DMS53 (cell line): Measurements from ENCODE around the gene NDUFS6.
A peak's percentile ranks its signal among the peaks of the same experiment; 100 is the strongest.

Experiments used
- DNase-seq: peaks from one replicate; lab custom pipeline; 2025; lab: John Stamatoyannopoulos, UW

Gene NDUFS6

DNA sequence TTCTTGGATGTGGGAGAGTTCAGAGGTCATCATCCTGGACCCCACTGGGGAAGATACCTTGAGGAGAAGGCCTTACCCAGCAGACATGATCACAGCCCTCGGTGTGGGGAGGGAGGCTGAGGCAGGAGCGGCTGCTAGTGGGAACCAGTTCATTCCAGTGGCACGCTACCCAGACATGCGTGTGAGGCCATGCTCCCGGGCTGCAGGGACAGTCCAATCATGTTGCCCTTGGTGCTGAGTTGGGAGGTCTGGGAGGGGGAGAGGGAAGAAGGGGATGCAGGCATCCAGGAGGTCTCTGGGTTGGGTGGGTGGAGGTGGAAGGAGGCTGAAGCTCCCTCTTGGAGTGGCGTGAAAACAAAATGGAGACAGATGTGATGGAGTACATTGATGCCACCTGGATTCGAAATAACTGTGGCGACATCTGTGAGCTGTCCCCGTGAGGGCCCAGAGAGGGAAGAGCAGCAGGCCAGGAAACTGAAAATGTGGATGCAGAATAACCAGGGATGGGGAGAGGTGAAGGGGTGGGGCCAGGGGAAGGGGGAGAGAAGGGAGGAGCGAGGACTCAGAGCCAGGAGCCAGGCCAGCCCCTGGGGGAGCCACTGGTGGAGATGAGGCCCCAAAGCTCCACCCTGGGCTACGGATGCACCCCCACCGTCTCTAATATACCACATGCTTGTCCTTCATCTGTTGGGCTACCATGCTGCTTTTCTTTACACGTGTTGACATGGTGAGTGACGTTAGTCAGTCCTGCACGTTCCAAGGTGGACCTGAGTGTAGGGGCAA, 16.2 kb downstream of the NDUFS6 start:
- no peak for DNase-seq

DNA sequence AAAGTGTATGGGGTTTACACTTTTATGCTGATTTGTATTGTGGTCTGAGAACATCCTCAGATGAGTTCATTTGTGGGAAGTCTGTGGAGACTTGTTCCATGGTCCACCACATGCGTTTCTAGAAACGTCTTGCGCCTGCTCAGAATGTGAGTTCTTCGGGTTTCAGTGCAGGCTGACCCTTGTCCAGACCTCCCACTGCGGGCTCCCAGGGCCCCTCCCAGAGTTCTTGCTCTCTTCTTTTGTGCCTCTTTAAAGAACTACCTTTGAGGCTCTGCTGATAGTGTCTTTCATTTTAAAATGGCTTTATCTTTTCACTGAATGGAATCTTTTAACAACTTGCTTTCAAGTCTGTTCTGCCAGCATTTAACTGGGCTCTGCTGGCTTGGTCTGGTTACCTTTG, 17.6 kb downstream of the NDUFS6 start:
- DNase-seq = no peak

DNA sequence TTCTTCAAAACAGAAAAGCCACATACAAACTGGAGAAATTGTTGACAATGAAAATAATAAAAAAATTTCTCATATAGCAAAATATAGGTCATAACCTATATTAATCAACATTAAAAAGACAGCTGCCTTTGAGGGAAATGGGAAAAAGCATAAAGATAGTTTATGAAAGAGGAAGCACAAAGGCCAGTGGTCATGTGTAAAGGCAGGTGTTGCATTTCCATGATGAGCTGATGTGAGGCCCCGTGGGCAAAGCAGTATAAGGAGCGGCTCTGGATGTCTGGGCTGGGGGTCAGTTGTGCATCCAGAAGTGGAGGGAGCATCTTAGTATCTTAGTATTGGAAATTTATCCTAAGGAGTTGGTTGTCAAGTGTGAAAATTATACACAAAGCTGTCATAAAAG, 18.3 kb downstream of the NDUFS6 start:
- no peak for DNase-seq

DNA sequence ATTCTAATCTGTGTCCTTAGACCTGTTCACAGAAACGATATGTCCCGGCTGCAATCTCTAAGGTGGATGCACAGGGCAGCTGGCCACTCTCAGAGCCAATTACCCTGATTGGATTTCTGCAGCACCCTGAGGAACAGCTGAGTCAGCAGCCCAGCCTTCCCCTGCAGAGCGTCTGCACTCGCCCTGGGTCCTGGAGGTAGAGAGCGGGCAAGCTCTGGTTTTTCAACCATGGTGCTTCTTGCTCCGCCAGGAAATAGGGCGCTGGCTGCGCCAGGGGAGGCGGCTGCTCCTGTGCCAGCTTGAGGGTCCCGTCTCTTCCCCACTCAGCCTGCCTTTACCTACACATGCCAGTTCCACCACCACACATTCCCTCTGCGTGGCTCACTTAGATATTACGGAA, 19.2 kb downstream of the NDUFS6 start:
- no peak for DNase-seq

DNA sequence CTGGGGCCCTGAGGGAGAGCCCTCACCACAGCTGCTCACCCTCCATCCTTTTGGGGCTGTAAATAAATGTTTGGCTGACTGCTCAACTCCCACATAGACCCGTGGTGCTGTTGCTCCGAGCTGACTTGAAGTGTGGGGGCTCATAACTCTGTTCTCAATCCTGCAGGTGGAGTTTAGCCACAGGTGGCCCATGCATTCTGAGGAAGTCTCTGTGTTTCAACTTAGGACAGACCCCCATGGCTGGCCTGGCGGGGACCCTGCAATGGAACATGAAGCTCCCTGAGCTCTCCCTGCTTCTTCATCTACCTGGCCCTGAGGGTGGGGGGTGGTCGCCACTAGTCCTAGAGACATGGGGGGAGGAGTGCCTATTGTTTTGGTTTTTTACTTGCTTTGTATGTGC, 19.7 kb downstream of the NDUFS6 start:
- no peak for DNase-seq

DNA sequence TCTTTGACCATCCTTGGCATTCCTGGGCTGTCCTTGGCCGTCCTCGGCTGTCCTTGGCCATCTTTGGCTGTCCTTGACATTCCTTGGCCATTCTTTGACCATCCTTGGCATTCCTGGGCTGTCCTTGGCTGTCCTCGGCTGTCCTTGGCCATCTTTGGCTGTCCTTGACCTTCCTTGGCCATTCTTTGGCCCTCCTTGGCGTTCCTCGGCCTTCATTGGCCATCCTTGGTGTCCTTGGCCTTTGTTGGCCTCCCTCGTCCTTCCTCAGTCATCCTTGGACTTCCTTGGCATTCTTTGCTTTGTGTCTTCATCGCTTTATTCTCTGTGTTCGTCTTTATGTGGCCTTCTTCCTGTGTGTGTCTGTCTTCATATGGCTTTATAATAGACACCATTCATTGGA, 20.7 kb downstream of the NDUFS6 start:
- no peak for DNase-seq

DNA sequence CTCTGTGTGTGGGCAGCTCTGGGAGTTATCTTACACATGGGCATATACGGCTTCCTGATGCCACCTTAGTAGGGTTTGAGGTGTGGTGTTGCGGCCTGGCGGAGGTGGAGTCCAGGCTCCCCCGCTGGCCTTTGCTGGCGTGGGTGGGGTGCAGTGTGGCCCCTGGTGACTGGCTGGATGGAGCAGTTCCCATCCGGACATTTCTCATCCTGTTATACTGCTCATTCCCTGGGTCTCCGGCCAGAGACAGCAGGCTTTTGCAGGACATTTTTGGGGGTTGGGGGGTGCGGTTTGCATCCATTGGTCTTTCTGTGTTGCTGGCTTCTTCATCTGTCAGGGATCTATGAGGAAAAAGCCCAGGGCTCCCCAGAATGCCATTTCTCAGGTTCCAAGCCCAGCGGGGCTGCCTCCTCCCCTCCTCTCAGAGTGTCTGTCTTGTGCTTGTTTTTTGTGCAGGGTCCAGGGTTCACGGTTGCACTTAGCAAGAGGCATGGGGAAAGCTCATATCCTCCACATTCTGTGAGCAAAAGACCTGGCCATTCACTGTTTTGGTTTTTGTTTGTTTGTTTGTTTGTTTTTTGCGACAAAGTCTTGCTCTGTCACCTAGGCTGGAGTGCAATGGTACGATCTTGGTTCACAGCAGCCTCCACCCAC, 22.3 kb downstream of the NDUFS6 start:
- no peak for DNase-seq

DNA sequence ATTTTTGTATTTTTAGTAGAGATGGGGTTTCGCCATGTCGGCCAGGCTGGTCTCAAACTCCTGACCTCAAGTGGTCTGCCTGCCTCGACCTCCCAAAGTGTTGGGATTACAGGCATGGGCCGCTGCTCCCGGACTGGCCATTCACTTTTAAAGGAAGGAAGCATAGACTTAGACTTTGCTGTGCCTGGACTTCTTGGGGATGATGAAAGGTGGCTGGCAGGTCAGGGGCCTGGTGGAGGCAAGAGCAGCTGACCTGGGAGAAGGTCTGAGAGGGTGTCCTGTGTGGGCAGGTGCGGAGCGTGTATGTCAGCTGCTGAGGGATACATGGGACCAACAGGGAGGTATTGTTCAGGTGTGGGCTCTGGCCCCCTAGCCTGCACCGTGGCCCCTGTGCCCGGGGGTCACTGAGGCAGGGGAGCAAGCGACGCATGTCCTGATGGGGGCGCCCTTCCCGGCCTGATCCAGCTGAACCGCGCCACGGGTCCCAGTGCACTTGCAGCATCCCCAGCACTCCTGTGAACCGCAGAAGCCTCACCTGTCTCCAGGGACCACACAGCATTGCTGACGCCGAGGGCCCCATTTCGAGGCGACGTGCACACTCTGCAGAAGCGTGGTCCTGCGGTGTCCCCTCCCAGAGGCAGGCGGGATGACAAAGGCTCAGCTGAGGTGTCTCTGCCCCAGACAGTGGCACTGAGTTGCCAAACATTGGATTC, 23.1 kb downstream of the NDUFS6 start:
- DNase-seq = no peak

DNA sequence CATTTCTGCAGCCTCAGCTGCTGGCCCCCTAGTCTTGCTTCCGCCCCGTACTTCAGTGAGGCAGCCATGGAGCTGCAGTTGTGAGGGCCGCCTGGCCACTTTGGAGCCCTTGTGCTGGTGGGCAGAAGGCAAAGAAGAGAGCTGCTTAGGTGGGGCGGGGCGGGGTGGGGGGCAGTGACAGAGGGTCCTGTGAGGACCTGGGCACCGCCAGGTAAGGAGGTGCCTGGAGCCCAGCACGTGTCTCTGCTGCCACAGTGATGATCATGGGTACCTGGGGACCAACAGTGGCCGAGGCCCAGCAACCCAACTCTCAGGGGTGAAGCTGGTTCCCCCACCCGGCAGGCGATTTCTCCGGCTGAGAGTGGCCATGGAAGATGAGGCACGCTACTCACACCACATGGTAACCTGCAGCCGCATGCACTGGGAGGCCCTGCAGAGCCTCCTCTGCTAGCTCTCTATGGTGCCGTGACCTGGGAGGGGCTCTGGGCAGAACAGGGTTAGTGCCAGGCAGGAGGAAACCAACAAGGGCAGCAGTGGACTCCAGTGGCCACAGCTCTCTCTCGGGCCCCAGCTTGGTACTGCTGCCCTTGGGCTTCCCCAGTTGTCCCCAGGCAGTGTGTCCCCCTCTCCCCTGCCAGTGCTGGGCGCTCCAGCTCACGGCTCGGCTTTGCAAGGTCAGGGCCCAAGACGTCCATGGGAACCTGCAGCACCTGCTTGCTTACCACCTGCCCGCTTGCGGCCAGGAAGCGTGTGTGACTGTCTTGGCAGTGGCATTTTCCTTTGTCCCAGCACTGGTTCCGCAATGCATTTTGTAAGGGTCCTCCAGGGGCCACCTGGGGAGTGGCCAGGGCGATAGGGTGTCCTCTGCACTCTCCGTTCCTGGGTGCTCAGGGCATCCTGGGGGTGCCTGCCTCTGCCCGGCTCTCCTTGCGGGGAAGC, 24.0 kb downstream of the NDUFS6 start:
- no peak for DNase-seq

DNA sequence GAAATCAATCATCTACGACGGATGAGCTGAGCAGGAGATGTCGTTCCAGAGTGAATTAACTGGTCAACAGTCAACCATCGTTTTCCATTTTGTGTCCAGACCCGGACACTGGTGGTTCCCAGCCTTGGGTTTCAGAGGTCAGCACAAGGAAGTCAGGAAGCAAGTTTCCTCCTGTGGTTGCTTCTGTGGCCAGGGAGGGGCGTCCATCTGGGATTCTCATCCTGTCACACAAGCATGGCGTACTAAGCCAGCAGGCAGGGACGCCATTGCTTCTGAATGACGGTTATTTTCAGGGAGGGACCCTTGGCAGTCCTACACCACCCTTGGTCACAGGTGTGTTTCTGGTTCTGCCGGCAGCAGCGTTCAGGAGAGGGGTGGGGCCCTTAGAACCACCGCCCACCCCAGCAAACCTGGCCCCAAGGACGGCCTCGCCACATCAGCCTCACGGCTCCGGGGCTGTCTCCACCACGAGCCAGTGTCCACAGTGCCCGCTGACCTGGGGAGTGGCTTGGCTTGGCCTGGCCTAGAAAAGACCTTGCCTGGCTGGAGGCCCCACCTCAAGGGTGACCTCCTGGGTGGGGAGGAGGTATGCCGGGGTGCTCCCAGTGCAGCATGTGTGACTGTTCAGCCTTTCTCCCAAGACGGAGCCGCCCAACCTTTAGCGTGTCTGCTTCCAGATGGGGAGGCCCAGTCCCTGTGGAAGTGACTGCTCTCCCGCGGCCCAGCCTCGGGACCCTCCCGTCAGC, 25.2 kb downstream of the NDUFS6 start:
- no peak for DNase-seq

DNA sequence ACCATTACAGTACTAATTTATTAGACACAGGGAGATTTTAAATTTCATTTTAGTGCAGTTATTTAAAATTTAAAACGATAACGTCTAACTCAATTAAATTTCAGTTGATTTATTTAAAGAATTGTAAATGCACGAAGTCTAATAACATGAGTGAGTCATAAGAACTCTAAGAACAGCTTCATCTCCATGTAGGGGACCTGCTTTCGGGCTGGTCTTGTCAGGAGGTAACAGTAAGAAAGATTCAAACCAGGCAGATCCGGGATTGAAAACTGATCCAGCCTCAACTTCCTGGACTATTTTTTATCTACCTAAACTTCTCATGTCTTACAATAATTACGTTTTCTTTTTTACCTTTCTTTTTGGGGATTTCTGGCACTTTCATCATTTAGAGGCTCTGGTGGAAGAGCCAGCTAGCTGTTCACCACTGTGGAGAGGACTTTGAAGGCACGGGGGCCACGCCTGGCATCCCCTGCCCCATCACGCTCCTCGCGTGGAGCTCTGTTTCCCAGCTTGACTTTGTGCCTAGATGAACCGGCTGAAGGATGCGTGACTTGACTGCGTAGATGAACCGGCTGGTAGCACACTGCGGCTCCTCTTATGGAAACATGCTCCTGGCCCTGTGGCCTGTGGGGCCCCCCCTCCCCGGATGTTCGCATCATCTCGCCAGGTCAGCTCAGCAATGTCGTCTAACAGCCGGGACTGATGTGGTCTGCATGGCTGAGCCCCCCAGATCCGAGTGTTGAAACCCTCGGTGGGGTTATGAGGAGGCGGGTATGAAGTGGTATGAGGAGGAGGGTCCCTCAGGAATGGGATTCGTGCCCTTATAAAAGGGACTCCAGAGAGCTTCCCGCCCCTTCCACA, 26.0 kb downstream of the NDUFS6 start:
- DNase-seq = no peak

DNA sequence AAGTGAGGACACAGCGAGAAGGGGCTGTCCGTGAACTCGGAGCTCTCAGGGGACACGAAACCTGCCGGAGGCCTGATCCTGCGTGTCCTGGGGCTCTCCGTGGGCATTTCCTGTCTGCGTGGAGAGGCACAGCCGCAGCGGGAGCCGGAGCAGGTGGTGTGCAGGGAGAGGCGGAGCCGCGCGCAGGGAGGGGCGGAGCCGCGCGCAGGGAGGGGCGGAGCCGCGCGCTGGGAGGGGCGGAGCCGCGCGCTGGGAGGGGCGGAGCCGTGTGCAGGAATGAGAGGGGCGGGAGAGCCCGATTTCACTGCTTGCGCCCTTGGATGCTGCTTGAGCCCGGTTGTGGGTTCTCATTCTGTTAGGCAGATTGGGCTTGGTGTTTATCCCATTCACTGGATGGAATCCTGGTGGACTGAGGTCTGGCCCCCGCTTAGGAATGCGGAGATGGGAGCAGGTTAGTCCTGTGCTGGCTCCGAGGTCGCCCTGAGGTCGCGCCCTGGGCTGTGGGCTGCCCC, 26.7 kb downstream of the NDUFS6 start:
- DNase-seq = no peak

DNA sequence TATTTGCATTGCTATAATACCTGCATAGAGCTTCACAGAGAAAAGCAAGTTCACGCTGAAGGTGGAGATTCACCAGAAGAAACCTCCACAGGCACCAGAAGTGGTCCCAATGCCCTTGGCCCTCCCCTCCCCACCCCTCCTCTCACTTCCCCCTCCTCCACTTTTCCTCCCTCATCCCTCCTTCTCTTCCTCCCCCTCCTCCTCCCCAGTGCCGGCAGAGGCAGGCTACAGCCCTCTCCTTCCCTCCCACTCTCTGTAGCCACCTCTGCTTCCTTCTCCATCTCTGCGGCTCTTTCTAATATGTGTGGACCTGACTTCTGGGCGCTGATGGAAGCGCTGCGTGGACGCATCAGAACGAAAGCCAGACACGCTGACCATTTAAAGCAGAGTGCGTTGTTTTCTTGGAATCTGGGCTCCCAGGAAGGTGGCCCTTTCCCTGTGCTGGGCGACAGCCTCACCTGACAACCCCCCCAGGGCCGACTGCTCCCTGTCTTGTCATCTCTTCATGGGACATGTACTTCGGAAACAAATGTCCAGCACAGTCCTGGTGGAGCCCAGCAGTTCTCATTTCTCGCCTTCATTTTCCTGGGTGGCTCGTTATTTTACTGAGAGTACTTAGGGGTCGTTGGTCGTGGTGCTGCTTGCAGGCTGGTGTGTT, 29.5 kb downstream of the NDUFS6 start:
- DNase-seq = no peak

DNA sequence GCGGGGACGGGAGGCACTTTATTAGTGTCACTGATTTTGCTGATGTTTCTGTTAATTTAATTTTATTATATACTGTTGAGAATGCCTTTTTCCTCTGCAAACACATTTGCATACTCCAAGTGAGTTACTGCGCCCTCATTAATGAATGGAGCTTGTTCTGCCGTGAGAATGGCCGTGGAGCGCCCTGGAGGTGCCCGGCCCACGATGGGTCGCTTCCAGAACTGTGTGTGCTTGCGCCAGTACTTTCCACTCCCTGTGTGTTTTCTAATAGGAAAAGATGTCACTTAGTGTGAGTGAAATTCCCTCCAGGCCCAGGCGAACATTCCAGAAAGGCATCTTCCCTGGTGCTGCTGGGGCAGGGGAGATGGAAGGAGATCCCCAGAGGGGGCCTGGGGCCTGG, 30.1 kb downstream of the NDUFS6 start:
- no peak for DNase-seq

DNA sequence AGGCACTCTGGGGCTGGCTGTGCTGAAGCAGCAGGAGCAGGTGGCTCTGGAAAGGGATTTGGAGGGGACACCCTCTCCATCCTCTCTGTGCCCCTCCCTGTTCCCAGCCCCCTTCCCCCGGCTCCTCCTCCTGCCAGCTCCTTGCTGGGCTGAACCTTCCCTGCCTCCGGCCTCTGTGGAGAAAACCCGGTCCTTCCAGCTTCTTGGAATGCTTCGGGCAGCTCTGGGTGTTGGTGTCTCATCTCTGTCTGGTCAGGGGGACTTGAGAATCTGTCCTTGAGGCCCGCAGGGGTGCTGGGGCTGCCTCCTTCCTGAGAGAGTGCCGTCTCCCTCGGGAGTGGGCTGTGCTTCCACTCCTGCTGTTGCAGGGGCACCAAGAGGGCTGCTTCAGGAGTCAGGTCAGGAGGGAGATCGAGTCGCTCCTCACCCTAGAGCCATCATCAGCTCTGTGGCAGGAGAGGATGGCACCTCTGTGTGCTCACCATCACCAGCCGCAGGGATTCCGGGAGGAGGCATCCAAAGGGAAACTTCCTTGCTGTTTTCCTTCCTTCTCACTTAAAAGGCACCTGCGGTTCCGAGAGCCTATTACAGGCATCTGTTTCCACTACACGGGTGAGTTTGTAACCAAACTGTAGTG, 30.6 kb downstream of the NDUFS6 start:
- peak; percentile 40 for DNase-seq

DNA sequence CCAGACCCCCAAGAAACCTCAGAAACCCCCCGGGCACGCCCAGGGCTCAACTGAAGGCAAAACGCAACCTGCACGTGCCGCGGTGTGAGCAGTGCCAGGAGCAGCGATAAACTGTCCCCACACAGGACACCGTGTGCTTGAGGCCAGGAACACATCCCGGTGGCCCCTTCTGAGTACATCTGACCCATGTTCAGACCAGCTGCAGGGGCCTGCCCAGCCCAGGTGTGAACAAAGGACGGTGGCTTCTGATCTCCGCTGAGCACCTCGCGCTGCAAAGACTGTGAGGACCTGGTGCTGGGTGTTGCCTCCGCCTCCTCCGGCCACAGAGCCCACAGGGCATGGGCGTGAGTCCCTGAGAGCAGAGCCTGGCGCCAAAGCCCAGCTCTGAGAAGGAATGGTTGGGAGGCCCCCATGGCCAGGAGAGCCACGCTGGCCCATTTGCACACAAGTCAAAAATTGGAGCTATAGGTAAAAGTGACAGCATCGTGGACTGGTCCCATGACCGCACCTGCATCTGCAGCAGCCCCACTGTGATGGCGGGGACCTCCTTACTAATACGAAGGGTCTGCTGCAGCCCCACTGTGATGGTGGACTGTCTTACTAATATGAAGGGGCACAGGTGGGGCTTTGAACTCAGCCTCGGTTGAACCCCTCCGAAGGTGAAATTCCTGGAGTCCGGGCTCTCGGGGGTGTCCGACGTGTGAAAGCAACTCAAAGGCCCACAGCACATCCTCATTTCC, 31.5 kb downstream of the NDUFS6 start:
- peak; percentile 41 for DNase-seq

DNA sequence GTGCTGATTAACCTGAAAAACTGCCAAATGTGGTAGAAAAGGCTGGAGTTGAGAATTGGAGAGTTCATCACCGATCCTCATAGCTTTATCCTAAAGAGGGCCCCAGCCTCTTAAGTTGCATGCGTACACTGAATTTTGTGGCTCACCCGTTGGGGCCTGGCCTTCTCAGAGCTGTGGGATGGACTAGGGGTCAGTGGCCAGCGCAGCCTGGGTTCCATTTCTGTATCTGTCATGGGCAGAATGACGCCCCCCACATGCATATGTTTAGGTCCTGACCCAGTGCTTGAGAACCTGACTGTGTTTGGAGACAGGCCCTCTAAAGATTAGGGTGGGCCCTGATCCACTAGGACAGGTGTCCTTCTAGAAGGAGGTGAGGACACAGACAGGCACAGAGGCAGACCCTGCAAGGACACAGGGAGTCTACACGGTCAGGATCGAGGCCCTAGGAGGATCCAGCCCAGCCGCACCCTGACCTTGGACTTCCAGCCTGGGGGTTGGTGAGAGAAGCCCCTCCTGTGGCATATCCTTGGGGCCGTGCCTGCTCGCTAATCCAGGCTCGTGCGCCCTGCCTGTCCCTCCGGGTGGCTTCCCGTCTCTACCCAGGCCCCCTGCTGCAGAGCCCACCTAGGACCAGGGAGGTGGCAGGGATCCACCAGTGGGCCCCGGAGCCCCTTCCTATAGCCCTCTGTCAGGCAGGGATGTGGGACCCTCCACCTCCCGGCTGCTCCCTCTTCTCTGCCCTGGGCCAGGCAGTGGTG, 32.2 kb downstream of the NDUFS6 start:
- DNase-seq = no peak
